HTR-8/SVneo (cell line): ENCODE measurements around the gene C16orf90.
"Not testable (repeated sequence)": the region's sequence is repeated elsewhere in the genome, so short reads cannot be mapped to it uniquely, and the experiment has no call there.

Source experiments
- DNase-seq: peaks from one replicate; pipeline ENCODE4 v3.0.0; 2011; ENCODE audit warnings: low spot score, mixed read lengths; ENCODE audit not compliant: insufficient read length
- FAIRE-seq: peaks from 2 replicates; lab custom pipeline; 2011; peaks lifted over from hg19 to GRCh38; lab: Jason Lieb, UNC

The C16orf90 gene, protein sequence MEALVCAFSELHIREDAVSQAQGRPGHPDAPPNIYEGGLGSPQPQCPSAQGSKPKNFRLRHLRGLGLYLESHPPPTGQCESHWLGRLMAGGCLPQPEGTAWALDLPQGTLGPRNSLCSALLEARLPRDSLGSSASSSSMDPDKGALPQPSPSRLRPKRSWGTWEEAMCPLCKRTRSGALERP

GRCh38 chr16:3495176-3495575 is at the start of gene C16orf90:
Gene C16orf90 (minus strand): TSS chr16:3495489. CDS start chr16:3495421, 68 bp downstream.
- DNase-seq (no peak), FAIRE-seq (no peak)

- no peak for FAIRE-seq
- DNase-seq = no peak
Measured at GRCh38 chr16:3542601-3543373, 47.5 kb upstream of the C16orf90 start.

GRCh38 chr16:3541527-3542155 is 46.4 kb upstream of the C16orf90 start:
- DNase-seq (no peak), FAIRE-seq (no peak)

DNA sequence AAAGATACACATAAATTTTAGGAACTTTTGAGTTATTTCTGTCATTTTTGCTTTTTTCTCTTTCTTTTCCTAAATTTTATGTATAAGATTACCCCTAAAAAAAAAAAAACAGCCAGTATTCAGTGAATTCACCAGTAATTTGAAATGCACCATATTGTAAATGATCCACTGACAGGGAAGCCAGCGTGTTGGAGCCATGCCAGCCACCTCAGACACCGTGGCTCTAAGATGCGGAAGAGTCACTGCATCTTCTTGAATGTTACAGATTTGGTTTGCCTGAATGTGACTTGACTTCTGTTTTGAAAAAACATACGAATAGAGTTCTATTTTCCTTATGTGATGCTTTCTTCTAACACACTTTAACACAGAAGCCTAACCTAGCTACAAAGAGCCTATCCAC is 42.9 kb upstream of the C16orf90 start:
- FAIRE-seq (no peak), DNase-seq (no peak)

DNA sequence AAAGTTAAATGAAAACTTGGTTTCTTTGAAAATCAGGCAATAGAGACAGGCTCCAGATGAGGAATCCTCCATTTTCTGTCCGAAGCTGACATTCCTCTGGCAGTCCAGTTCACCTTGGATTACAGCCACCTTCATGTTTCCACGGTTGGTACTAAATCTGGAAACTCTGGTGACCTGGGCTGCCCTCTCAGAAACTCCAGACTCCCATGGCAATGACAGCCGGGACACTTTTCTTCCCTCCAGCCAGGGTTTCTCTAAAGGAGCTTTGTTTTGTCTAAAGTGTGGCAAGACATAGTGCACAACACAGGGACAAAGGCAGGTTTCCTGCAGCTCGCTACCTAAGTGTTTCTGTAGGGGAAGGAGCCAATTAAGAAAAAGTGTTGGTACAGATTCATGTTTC is 41.6 kb upstream of the C16orf90 start:
- FAIRE-seq = no peak

DNA sequence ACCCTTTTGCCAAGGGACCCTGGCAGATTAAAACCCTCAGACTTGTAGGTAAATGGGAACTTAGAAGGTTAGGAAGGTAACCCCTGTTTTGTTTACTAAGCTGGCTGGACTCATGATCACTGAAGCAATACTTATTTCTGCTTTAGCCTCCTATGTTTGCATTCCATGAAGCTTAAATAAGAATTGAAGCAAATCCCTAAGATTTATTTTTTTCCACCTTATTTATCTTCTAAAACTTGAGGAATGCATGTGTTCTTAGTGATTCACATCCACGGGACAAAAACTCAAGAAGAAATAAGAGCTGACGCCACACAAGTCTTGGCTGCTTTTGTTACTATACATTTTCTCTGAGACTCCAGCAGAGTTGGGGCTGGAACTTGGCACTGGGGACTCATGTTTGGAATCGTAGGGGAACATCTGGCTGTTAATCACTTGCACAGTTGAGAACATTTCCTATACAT is 41.0 kb upstream of the C16orf90 start:
- FAIRE-seq = no peak
- no peak for DNase-seq

More for the DNA sequence above, 41.6 kb upstream of the C16orf90 start:
- no peak for DNase-seq

- FAIRE-seq (no peak), DNase-seq (no peak)
Measured at GRCh38 chr16:3534126-3534525, 38.8 kb upstream of the C16orf90 start.

DNA sequence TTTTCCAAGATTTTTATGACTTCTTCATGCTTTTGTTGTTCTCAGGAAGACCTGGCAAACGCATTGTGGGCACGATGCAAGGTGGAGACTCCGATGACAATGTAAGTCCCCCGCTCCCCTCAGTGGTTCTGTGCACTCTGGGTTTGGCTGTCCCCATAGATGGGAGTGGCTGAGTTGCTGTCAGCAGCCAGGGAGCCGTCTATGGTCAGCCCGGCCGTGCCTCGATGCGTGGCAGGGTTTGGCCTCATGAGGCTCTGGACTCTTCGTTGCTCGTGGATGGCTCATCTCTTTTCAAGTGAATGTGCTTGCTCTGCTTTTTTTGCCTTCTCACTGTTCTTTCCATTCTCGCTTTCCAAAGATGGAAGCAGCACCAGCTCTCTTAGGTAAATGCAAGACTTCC is 37.5 kb upstream of the C16orf90 start:
- DNase-seq (no peak), FAIRE-seq (no peak)

GRCh38 chr16:3530371-3530914 is 35.2 kb upstream of the C16orf90 start:
- FAIRE-seq (no peak), DNase-seq (no peak)

GRCh38 chr16:3529175-3529574 is 33.9 kb upstream of the C16orf90 start:
- FAIRE-seq (no peak), DNase-seq (no peak)

- FAIRE-seq = no peak
- no peak for DNase-seq
Measured at GRCh38 chr16:3528406-3528805, 33.1 kb upstream of the C16orf90 start.

DNA sequence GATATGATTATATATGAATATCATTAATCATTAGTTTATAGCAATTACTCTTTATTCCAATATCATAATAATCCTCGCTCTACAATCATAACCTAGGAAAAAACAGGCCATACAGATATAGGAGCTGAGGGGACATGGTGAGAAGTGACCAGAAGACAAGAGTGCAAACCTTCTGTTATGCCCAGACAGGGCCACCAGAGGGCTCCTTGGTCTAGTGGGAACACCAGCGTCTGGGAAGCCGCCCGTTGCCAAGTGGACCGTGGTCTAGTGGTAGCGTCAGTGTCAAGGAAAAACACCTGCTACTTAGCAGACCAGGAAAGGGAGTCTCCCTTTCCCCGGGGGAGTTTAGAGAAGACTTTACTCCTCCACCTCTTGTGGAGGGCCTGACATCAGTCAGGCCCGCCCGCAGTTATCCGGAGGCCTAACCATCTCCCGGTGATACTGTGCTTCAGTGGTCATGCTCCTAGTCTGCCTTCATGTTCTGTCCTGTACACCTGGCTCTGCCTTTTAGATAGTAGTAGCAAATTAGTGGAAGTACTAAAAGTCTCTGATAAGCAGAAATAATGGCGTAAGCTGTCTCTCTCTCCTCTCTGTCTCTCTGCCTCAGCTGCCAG is 32.0 kb upstream of the C16orf90 start:
- not testable (repeated sequence) for FAIRE-seq

GRCh38 chr16:3525951-3526350 is 30.7 kb upstream of the C16orf90 start:
- no peak for FAIRE-seq
- DNase-seq = no peak

More for the DNA sequence above, 32.0 kb upstream of the C16orf90 start:
- DNase-seq = not testable (repeated sequence)

DNA sequence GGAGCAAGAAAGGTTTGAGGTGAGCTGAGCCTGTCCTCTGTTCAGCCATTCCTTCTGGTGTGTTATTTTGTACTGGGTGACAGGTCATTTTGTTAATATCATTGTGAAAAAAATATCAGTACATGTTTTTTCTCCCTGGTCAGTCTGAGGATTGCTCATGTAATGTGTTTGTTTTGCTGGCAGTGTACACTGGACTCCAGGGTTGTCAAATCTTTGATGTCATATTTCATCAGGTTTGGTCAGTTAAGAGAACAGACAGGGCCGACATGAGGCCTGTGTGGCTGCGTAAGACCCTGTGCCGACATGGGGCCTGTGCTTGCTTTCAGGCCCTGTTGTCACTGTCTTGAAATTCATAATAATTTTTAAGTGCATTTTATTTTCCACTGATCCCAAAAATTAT is 28.0 kb upstream of the C16orf90 start:
- DNase-seq = no peak
- no peak for FAIRE-seq

DNA sequence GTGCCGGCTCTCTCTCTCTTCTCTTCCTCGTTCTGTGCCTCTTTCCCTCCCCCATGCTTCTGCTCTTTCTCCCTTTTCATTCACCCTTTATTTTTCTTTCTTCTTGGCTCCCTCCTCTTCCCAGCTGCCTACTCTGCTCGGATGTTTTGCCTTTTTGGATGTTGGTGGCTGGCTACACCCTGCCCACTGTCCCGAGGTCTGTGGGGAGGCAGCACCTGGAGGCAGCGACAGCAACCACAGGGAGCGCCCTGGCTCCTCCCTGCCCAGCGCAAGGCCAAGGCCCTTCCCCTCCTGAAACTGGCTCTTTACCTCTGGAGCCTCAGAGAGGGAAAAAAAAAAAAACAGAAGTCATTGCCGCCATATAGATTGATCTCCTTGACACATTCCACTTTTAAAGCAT is 25.6 kb upstream of the C16orf90 start:
- DNase-seq (no peak), FAIRE-seq (no peak)

- FAIRE-seq (no peak), DNase-seq (no peak)
Measured at GRCh38 chr16:3520413-3520812, 25.1 kb upstream of the C16orf90 start.

DNA sequence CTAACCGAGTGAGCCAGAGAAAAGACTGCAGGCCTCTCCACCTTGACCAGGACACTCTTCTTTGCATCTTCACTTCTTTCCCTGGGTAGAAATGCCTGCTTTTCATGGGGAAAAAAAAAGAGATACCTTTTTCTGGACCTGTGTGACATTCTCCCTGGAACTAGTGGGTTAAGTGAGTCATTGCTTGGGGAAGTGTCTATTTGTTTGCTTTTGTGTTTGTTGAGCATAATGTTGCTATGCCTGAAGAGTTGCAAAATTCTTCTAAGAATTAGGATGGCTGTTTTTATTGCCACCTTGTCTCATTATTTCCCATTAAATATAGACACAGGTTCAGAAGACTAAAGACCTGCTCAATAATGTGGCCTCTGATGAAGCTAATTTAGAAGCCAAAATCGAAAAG is 24.3 kb upstream of the C16orf90 start:
- DNase-seq (no peak), FAIRE-seq (no peak)

DNA sequence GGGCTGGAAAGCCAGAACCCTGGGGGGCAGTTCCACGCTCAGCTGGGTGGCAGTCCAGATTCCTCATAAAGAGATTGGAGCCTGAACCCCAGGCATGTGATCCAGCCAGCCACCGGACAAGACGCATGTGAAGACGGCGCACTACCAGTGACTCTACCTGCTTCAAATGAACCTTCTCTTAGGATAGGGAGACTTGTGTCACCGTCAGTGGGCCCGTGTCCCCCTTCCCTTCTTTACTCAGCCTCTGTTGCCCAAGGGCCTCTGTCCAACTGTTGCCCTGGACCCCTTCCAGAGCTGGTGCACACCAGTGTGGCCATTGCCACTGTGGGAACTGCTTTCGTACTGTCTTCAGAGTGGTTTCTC is 23.7 kb upstream of the C16orf90 start:
- DNase-seq (no peak), FAIRE-seq (no peak)

DNA sequence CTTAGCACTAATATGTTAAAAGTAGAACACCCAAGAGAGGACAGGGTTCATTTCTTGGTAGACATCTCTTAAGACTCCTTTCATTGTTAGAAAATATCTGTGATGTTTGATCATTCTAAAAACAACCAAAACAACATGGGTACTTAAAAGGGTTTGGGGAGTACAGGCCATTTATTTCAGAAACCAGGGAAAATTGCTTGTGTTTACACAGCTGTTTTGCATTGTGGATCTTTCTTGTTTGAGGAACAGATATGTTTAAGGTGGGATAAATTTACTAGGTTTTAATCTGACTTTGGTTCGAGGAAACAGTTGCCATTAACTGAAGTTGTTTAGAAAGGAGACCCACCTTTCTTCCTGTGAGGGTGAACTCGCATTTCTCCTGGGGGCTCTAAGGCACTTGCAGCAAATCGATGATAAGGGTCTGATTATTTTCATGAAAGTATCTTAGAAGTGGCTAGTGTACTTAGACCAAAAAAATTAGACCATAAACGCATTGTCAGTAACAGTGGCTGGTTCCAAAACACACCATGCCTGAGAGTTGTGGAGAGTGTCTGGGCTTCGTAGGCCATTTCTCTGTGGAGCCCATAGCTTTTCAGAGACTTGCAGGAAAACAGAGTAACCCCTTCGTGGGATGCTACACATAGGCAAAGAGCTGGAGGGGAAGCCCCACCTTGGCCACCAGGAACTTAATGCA is 23.1 kb upstream of the C16orf90 start:
- FAIRE-seq = no peak
- DNase-seq = no peak

GRCh38 chr16:3515897-3516296 is 20.6 kb upstream of the C16orf90 start:
- FAIRE-seq = no peak
- DNase-seq = no peak
